Thyroid gland (tissue), 4 donors: ENCODE measurements around the gene SP140.

ENCODE experiments used
- POLR2A ChIP-seq, 2 donors: fragments of 450-650 bp; IDR thresholded peaks; one replicate each; pipeline ENCODE4 v1.6.1; 2017; ENCODE audit warnings: antibody characterized with exemption in 2 of 2, mild to moderate bottlenecking in 2 of 2, moderate library complexity in 1 of 2
- TF ChIP-seq, protein P1 (sequence below), 6 experiments: fragments of 200-600 bp in 3 of 6; fragments of 450-650 bp in 3 of 6; sonication (generic) in 3 of 6; IDR thresholded peaks; one replicate each; pipeline ENCODE4 v1.5.1; 2016 to 2019; ENCODE audit warnings: antibody characterized with exemption in 6 of 6, mild to moderate bottlenecking in 2 of 6, inconsistent platforms in 1 of 6, moderate library complexity in 1 of 6

DNA sequence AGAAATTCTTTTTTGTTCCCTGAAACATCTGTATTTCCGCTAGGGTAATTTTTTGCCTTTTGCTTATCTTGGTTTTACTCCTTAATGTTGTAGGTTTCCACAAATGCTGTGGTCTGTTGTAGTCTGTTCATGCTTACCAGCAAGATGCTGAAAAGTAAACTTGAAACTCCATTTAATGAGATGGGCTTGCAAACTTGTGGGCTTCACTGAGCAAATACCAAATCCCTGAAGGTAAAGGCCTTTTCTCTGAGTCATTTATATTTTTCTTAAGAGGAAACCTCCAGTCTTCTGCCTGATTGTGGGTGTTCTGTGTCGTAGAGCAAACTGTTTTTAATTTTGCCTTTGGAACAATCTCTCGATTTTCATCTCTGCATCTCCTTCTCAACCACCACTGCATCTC lies 9.3 kb downstream of the SP140 start:
- TF ChIP-seq, protein P1, sequence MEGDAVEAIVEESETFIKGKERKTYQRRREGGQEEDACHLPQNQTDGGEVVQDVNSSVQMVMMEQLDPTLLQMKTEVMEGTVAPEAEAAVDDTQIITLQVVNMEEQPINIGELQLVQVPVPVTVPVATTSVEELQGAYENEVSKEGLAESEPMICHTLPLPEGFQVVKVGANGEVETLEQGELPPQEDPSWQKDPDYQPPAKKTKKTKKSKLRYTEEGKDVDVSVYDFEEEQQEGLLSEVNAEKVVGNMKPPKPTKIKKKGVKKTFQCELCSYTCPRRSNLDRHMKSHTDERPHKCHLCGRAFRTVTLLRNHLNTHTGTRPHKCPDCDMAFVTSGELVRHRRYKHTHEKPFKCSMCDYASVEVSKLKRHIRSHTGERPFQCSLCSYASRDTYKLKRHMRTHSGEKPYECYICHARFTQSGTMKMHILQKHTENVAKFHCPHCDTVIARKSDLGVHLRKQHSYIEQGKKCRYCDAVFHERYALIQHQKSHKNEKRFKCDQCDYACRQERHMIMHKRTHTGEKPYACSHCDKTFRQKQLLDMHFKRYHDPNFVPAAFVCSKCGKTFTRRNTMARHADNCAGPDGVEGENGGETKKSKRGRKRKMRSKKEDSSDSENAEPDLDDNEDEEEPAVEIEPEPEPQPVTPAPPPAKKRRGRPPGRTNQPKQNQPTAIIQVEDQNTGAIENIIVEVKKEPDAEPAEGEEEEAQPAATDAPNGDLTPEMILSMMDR (IDR thresholded peaks at IDR 0.05): no peak
- TF ChIP-seq POLR2A (IDR thresholded peaks at IDR 0.05): no peak
